Neutrophil (primary cell): ENCODE results near the gene PRKCI.
"Not testable (repeated sequence)": the region's sequence is repeated elsewhere in the genome, so short reads cannot be mapped to it uniquely, and the experiment has no call there.

Experiments used
- H3K27ac ChIP-seq: fragments of 200-600 bp; sonication (generic); 2 replicates; pipeline ENCODE4 v1.5.1; 2016; ENCODE audit warnings: mild to moderate bottlenecking, moderate library complexity
- H3K27me3 ChIP-seq: fragments of 200-600 bp; sonication (generic); 2 replicates; pipeline ENCODE4 v1.6.0; 2016; ENCODE audit warnings: mild to moderate bottlenecking
- H3K36me3 ChIP-seq: fragments of 200-600 bp; sonication (generic); 2 replicates; pipeline ENCODE4 v1.5.1; 2017
- H3K4me1 ChIP-seq, 2 experiments: fragments of 200-600 bp in 1 of 2; sonication (generic) in 1 of 2; 1 replicate in 1 of 2; 2 replicates in 1 of 2; pipeline versions ENCODE4 v1.5.1 to v1.6.1; 2013 to 2016; ENCODE audit warnings: low read depth in 1 of 2, low read length in 1 of 2, mild to moderate bottlenecking in 1 of 2, moderate library complexity in 1 of 2; ENCODE audit not compliant: control insufficient read depth in 1 of 2, insufficient read depth in 1 of 2
- H3K4me3 ChIP-seq, 2 experiments: fragments of 200-600 bp in 1 of 2; sonication (generic) in 1 of 2; 1 replicate in 1 of 2; 2 replicates in 1 of 2; pipeline ENCODE4 v1.5.1; 2013 to 2016; ENCODE audit warnings: low read depth in 1 of 2, low read length in 1 of 2, mild to moderate bottlenecking in 1 of 2, moderate library complexity in 1 of 2
- H3K9me3 ChIP-seq: fragments of 200-600 bp; sonication (generic); 2 replicates; pipeline ENCODE4 v1.5.1; 2016
- CTCF ChIP-seq: fragments of 200-600 bp; sonication (generic); IDR thresholded peaks from 2 replicates; pipeline ENCODE4 v1.5.1; 2016; ENCODE audit warnings: antibody characterized with exemption

The PRKCI gene

GRCh38 chr3:170330366-170330765, 108.1 kb downstream of the PRKCI start:
- TF ChIP-seq CTCF, result no peak
- H3K4me1 ChIP-seq, result no peaks in the 10 kb centered on the region
- no peak overlapping the region for H3K27ac ChIP-seq
- no peaks in the 10 kb centered on the region for H3K9me3 ChIP-seq
- H3K27me3 ChIP-seq, result no peaks in the 10 kb centered on the region
- H3K36me3 ChIP-seq, result no peaks in the 10 kb centered on the region
- H3K4me3 ChIP-seq, result no peak overlapping the region

GRCh38 chr3:170331143-170331542, 108.9 kb downstream of the PRKCI start:
- H3K36me3 ChIP-seq, result no peaks in the 10 kb centered on the region
- H3K4me3 ChIP-seq, result no peak overlapping the region
- no peaks in the 10 kb centered on the region for H3K27me3 ChIP-seq
- H3K4me1 ChIP-seq, result no peaks in the 10 kb centered on the region
- no peaks in the 10 kb centered on the region for H3K9me3 ChIP-seq
- no peak for TF ChIP-seq CTCF
- no peak overlapping the region for H3K27ac ChIP-seq

DNA sequence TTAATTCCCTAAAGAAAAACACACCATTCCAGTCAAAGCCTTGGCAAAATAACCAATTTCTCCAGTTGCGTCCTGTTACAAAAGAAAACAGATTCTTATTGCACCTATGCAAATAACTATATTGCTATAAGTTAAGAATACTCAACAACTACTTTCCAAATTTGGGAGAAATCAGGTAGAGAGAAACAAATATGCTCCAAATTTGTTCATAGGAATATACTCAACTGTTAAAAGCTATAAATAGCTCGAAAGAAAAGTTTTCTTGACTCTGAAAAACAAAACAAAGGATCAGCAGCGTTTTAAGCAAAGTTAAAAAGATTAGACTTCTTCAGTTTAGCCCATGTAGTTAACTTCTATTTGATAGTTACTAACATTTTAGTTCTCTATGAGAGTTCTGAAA, 115.2 kb downstream of the PRKCI start:
- H3K4me3 ChIP-seq, result no peak overlapping the region
- H3K9me3 ChIP-seq, result no peaks in the 10 kb centered on the region
- H3K27me3 ChIP-seq, result no peaks in the 10 kb centered on the region
- no peak for TF ChIP-seq CTCF
- no peak overlapping the region for H3K27ac ChIP-seq
- H3K36me3 ChIP-seq, result no peaks in the 10 kb centered on the region
- no peaks in the 10 kb centered on the region for H3K4me1 ChIP-seq

DNA sequence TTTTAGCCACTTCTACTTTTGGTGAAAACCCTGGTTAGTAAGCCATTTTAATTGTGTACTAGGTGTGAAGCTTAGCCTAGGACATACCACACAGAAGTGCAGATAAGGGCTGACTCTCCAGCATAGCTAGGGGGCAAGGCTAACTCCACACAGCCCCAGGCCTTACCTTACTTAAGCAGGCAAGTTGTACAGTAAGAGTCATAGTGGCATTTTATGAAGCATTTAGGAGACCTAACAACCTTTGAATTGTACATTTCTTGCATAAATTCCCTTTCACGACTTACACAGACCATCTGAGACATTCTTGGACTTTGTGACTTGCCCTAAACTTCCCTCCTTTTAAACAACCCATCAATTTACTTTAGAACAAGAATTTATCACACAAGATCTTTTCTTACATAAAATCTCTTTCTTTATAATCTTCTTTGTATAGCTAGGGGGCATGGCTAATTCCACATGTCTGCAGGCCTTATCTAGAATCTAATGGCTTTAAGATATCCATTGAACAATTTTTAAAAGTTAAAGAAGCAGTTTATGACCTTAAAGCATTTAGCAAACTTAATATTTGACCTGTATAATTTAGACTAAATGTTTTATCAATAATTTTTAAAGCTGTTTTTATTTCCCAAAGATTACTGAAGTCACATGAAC, 116.6 kb downstream of the PRKCI start:
- no peaks in the 10 kb centered on the region for H3K4me1 ChIP-seq
- H3K36me3 ChIP-seq, result no peaks in the 10 kb centered on the region
- H3K27ac ChIP-seq, result no peak overlapping the region
- no peak for TF ChIP-seq CTCF
- H3K4me3 ChIP-seq, result no peak overlapping the region
- H3K9me3 ChIP-seq, result no peaks in the 10 kb centered on the region
- H3K27me3 ChIP-seq, result no peaks in the 10 kb centered on the region

DNA sequence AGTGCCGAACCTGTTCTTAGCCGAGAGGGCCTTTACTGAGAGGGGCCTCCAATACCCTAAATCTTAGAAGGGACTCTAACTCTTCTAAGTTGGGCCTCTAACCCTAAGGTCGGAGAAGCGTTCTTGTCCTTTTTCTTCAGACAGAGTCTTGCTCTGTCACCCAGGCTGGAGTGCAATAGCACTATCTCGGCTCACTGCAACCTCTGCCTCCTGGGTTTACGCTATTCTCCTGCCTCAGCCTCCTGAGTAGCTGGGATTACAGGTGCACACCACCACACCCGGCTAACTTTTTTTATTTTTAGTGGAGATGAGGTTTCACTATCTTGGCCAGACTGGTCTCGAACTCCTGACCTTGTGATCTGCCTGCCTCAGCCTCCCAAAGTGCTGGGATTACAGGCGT, 120.0 kb downstream of the PRKCI start:
- not testable (repeated sequence) for H3K4me3 ChIP-seq, H3K4me1 ChIP-seq, H3K9me3 ChIP-seq, H3K27ac ChIP-seq, H3K27me3 ChIP-seq, H3K36me3 ChIP-seq

DNA sequence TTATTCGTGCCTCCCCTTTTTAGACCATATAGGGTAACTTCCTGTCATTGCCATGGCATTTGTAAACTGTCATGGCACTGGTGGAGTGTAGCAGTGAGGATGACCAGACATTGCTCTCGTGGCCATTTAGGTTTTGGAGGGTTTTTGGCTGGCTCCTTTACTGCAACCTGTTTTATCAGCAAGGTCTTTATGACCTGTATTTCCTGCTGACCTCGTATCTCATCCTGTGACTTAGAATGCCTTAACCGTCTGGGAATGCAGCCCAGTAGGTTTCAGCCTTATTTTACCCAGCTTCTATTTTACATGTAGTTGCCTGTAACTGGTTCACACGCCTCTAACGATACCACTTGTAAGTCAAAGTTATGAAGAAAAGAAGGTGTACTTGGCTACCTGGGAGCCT, 121.6 kb downstream of the PRKCI start:
- H3K4me1 ChIP-seq, H3K9me3 ChIP-seq, H3K27ac ChIP-seq, H3K27me3 ChIP-seq, H3K36me3 ChIP-seq, H3K4me3 ChIP-seq: not testable (repeated sequence)

- Histone ChIP-seq H3K27me3 (no peaks in the 10 kb centered on the region), H3K4me1 (no peaks in the 10 kb centered on the region), H3K36me3 (no peaks in the 10 kb centered on the region), H3K4me3 (no peak overlapping the region), H3K27ac (no peak overlapping the region), H3K9me3 (no peaks in the 10 kb centered on the region)
- TF ChIP-seq CTCF, result no peak
These were observed 122.7 kb downstream of the PRKCI start for GRCh38 chr3:170344971-170345370.
